B cell (primary cell): ENCODE results near the gene PTCD2. TPM values are rescaled to one million over a fixed set of nuclear protein-coding genes. Genes with fewer than 3 reads are reported as not detected.

Experiments
- ATAC-seq: fragments of 200-7000 bp; cut with Tn5 transposase; one replicate; pipeline ENCODE4 v1.10.0; 2021; ENCODE audit warnings: low read depth, mild to moderate bottlenecking, moderate number of reproducible peaks, moderate library complexity
- CTCF ChIA-PET: fragments of 350-600 bp; sonication (Branson Sonifier 250); formaldehyde crosslinking; loops from one replicate; lab custom pipeline; 2021; ENCODE audit warnings: antibody characterized with exemption, inconsistent platforms; lab: Charles Lee
- POLR2A ChIA-PET: fragments of 350-600 bp; sonication (Branson Sonifier 250); formaldehyde crosslinking; loops from one replicate; lab custom pipeline; 2021; ENCODE audit warnings: antibody characterized with exemption; lab: Charles Lee
- DNase-seq: peaks from one replicate; pipeline ENCODE4 v3.0.0; 2013
- H2AFZ ChIP-seq: 2 replicates; pipeline ENCODE4 v1.6.1; 2012; ENCODE audit warnings: mild to moderate bottlenecking, low read depth, low read length; ENCODE audit not compliant: insufficient read depth, poor library complexity, severe bottlenecking
- H3K27ac ChIP-seq, 2 donors: 1 replicate in 1 of 2; 2 replicates in 1 of 2; pipeline ENCODE4 v1.5.1; 2012 to 2013; ENCODE audit warnings: low read length in 2 of 2, mild to moderate bottlenecking in 2 of 2, moderate library complexity in 1 of 2
- H3K27me3 ChIP-seq, 4 experiments: fragments of 200-600 bp in 1 of 4; sonication (generic) in 1 of 4; replicated peaks in 1 of 4; 1 replicate in 2 of 4; 2 replicates in 2 of 4; pipeline versions ENCODE4 v1.6.1 to v1.7.0; 2013 to 2016; ENCODE audit warnings: low read length in 3 of 4, mild to moderate bottlenecking in 2 of 4, mixed read lengths in 1 of 4, moderate library complexity in 1 of 4; ENCODE audit not compliant: insufficient read depth in 4 of 4, control insufficient read depth in 3 of 4; ENCODE audit errors: control extremely low read depth in 1 of 4
- H3K36me3 ChIP-seq, 2 experiments: replicated peaks in 1 of 2; 1 replicate in 1 of 2; 2 replicates in 1 of 2; pipeline versions ENCODE4 v1.6.1 to v1.7.1; 2013; ENCODE audit warnings: low read length in 1 of 2; ENCODE audit not compliant: insufficient read depth in 2 of 2, control insufficient read depth in 1 of 2; ENCODE audit errors: control extremely low read depth in 1 of 2, extremely low read depth in 1 of 2
- H3K4me1 ChIP-seq, 2 donors: fragments of 200-600 bp in 1 of 2; sonication (generic) in 1 of 2; 1 replicate in 1 of 2; 2 replicates in 1 of 2; pipeline versions ENCODE4 v1.5.1 to v1.6.1; 2013 to 2017; ENCODE audit warnings: low read length in 2 of 2; ENCODE audit not compliant: control insufficient read depth in 2 of 2, insufficient read depth in 2 of 2
- H3K4me2 ChIP-seq: replicated peaks from 2 replicates; pipeline ENCODE3; 2012; ENCODE audit warnings: mild to moderate bottlenecking, low read depth, low read length; ENCODE audit not compliant: poor library complexity, severe bottlenecking
- H3K4me3 ChIP-seq, 5 experiments: fragments of 200-600 bp in 1 of 5; sonication (generic) in 1 of 5; 1 replicate in 3 of 5; 2 replicates in 2 of 5; pipeline versions ENCODE4 v1.5.1 to v1.7.0; 2011 to 2016; ENCODE audit warnings: low read length in 4 of 5, mild to moderate bottlenecking in 4 of 5, low read depth in 2 of 5, control low read depth in 1 of 5, moderate library complexity in 1 of 5; ENCODE audit not compliant: insufficient read depth in 1 of 5; ENCODE audit errors: control extremely low read depth in 1 of 5, extremely low read depth in 1 of 5
- H3K79me2 ChIP-seq: fragments of 200-600 bp; sonication (generic); one replicate; pipeline ENCODE4 v1.6.0; 2016; ENCODE audit warnings: low read length; ENCODE audit not compliant: control insufficient read depth, insufficient read depth
- H3K9ac ChIP-seq: fragments of 200-600 bp; sonication (generic); 2 replicates; pipeline ENCODE4 v1.6.1; 2017; ENCODE audit warnings: mild to moderate bottlenecking, low read length, moderate library complexity
- H3K9me3 ChIP-seq, 3 donors: one replicate each; pipeline versions ENCODE4 v1.6.1 to v1.7.1; 2013; ENCODE audit warnings: low read length in 2 of 3; ENCODE audit not compliant: control insufficient read depth in 2 of 3, insufficient read depth in 1 of 3; ENCODE audit errors: control extremely low read depth in 1 of 3
- H4K20me1 ChIP-seq: 2 replicates; pipeline ENCODE4 v1.6.0; 2012; ENCODE audit warnings: mild to moderate bottlenecking, low read length; ENCODE audit not compliant: insufficient read depth, control insufficient read depth, poor library complexity, severe bottlenecking
- H3K27ac Mint-ChIP-seq: one replicate; pipeline ENCODE4 v1.8.0; 2021; ENCODE audit warnings: mixed read lengths
- H3K27me3 Mint-ChIP-seq: one replicate; pipeline ENCODE4 v1.8.0; 2021; ENCODE audit warnings: mixed read lengths
- H3K4me1 Mint-ChIP-seq: one replicate; pipeline ENCODE4 v1.8.0; 2021; ENCODE audit warnings: mixed read lengths
- H3K4me3 Mint-ChIP-seq: one replicate; pipeline ENCODE4 v1.8.0; 2021; ENCODE audit warnings: mixed read lengths
- H3K9me3 Mint-ChIP-seq: one replicate; pipeline ENCODE4 v1.8.0; 2022; ENCODE audit warnings: mixed read lengths; ENCODE audit not compliant: insufficient read depth
- EZH2 ChIP-seq: IDR thresholded peaks from 2 replicates; pipeline ENCODE4 v1.6.1; 2012; ENCODE audit warnings: borderline replicate concordance, low read depth, mild to moderate bottlenecking, moderate library complexity, low read length; ENCODE audit not compliant: insufficient read depth, poor library complexity, severe bottlenecking
- WGBS: methylation state at CpG from one replicate; pipeline ENCODE4 v1.1.5; 2013; ENCODE audit warnings: missing lambda C conversion rate; ENCODE audit not compliant: insufficient coverage; 5-methylcytosine and 5-hydroxymethylcytosine counted together
- intact Hi-C: fragments of 100-400 bp; cut with micrococcal nuclease; formaldehyde crosslinking; loops from one replicate; pipeline ENCODE4 v1.10.0; 2022
- polyA plus RNA-seq: library from polyadenylated mRNA; depleted of rRNA; stranded (reverse); fragments of >200 nt; gene quantifications from 2 replicates; pipeline ENCODE4 v1.2.3, GENCODE V29; 2012
- total RNA-seq, 2 donors: library from RNA; stranded (reverse); fragments of 120-200 nt in 1 of 2; gene quantifications; 1 replicate in 1 of 2; 2 replicates in 1 of 2; pipeline versions ENCODE4 v1.2.3 to v1.2.4, GENCODE V29; 2013 to 2022
- TF ChIP-seq, protein P1 (sequence below): fragments of 200-600 bp; IDR thresholded peaks from one replicate; pipeline ENCODE4 v1.8.0; 2022; ENCODE audit warnings: antibody characterized with exemption, mild to moderate bottlenecking

PTCD2 gene
- total and polyA plus RNA-seq, 2 donors (not counting 1 experiment from before 2014, with no cell fraction given): 3.7 to 10.5 TPM

DNA sequence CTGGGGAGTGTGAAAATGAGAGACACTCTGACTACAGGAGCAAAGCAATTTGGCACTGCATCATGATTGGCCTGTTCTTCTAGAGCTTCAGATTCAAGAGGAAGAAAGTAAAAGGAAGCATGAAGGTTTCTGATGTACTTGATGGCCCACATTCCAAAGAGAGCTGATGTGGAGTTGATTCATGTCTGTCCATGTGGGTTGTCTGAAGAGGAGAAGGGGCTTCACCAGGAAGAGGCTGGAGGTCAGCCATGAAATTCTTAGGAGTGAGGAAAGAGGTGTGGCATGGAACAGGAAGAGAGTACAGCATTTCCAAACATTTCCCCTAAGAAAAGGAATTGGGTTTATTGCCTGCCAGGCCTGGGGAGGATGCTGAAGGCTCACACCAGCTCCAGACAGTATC is 70.7 kb downstream of the PTCD2 start:
- Mint-ChIP-seq H3K4me3 (no peak overlapping the region), H3K27ac (no peak overlapping the region), H3K4me1 (peaks cover 4% of the 10 kb centered on the region), H3K27me3 (peaks cover 11% of the 10 kb centered on the region), H3K9me3 (no peaks in the 10 kb centered on the region)
- peaks cover 0 to 4% (median 1%) of the 10 kb centered on the region in 4 experiments for H3K27me3 ChIP-seq
- no peaks in the 10 kb centered on the region for H3K36me3 ChIP-seq
- ATAC-seq (no peak), DNase-seq (no peak)
- H4K20me1 ChIP-seq: no peaks in the 10 kb centered on the region
- CTCF ChIA-PET: interaction anchor here (1.0 kb wide), 1 partner anchor 24 kb away, joined by 3 read pairs; no protein-coding TSS in a partner anchor
- H2AFZ ChIP-seq: no peak overlapping the region
- intact Hi-C loops: no loop called here
- no peak for TF ChIP-seq EZH2
- TF ChIP-seq, protein P1, sequence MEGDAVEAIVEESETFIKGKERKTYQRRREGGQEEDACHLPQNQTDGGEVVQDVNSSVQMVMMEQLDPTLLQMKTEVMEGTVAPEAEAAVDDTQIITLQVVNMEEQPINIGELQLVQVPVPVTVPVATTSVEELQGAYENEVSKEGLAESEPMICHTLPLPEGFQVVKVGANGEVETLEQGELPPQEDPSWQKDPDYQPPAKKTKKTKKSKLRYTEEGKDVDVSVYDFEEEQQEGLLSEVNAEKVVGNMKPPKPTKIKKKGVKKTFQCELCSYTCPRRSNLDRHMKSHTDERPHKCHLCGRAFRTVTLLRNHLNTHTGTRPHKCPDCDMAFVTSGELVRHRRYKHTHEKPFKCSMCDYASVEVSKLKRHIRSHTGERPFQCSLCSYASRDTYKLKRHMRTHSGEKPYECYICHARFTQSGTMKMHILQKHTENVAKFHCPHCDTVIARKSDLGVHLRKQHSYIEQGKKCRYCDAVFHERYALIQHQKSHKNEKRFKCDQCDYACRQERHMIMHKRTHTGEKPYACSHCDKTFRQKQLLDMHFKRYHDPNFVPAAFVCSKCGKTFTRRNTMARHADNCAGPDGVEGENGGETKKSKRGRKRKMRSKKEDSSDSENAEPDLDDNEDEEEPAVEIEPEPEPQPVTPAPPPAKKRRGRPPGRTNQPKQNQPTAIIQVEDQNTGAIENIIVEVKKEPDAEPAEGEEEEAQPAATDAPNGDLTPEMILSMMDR: no peak
- no peak overlapping the region for H3K4me2 ChIP-seq
- POLR2A ChIA-PET: no interaction called here
- no peak overlapping the region for H3K9ac ChIP-seq
- H3K79me2 ChIP-seq: no peaks in the 10 kb centered on the region
- H3K4me1 ChIP-seq: no peaks in the 10 kb centered on the region
- H3K27ac ChIP-seq: no peak overlapping the region
- no peak overlapping the region for H3K4me3 ChIP-seq
- H3K9me3 ChIP-seq: no peaks in the 10 kb centered on the region

DNA sequence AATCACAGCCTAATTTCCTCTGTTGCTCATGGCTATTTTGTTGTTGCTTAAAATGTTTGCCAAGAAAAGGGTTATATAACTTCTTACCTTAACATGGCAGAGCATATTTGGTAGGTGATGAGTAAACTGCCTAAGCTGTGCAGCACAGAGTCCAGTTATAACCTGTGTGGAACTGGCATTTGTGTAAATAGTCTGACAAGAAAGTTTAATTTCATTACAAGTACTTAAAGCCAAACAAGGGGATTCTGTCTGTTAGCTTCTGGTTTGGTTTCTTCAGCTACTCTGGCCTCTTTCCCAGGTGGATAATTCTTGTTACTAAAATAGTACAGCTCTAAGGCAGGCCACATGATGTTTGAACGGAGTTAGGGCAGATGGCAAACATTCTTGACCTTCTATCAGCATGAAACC is 72.2 kb downstream of the PTCD2 start:
- Mint-ChIP-seq H3K9me3 (no peaks in the 10 kb centered on the region), H3K4me1 (no peaks in the 10 kb centered on the region), H3K27ac (no peak overlapping the region), H3K4me3 (no peak overlapping the region), H3K27me3 (peaks cover 14% of the 10 kb centered on the region)
- ChIA-PET CTCF (no interaction called here), POLR2A (no interaction called here)
- Histone ChIP-seq H3K36me3 (no peaks in the 10 kb centered on the region), H2AFZ (no peak overlapping the region), H3K4me1 (no peaks in the 10 kb centered on the region), H3K27me3 (peaks cover 0 to 4% (median 1%) of the 10 kb centered on the region in 4 experiments), H3K4me2 (no peak overlapping the region), H3K79me2 (no peaks in the 10 kb centered on the region), H3K9ac (no peak overlapping the region), H3K4me3 (no peak overlapping the region), H3K9me3 (no peaks in the 10 kb centered on the region), H4K20me1 (no peaks in the 10 kb centered on the region), H3K27ac (no peak overlapping the region)
- TF ChIP-seq, protein P1: no peak
- no peak for TF ChIP-seq EZH2
- ATAC-seq (no peak), DNase-seq (no peak)
- 100% methylated on average over 1 of the region's 1 CpG for WGBS
- intact Hi-C loops: no loop called here
